ENCODE results near the gene RADIL.

Gene RADIL

DNA sequence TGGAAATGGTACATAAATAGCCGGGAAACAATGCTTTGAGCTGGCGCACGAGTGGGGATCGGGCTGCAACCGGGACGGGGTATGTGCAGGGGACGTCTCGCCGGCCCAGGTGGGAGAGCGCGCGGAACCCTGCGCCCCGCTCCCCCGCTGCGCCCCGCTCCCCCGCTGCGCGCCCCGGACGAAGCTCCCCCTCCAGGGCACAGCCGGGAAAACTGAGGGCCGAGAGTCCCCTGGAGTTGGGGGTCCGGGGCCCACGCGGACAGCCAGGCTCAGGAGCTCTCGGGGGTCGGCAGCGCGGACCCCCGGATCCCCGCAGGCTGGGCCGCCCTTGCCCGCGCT lies 514 bp downstream of the RADIL start:
- peak overlapping the region; percentile 35 to 48 for H3K4me3 ChIP-seq (replicated peaks in 1 of 2; ENCODE audit: low read depth in 2 of 2, low read length in 2 of 2)
- no peak for DNase-seq (ENCODE audit: low read depth in 2 of 2)
- TF ChIP-seq, protein P1, sequence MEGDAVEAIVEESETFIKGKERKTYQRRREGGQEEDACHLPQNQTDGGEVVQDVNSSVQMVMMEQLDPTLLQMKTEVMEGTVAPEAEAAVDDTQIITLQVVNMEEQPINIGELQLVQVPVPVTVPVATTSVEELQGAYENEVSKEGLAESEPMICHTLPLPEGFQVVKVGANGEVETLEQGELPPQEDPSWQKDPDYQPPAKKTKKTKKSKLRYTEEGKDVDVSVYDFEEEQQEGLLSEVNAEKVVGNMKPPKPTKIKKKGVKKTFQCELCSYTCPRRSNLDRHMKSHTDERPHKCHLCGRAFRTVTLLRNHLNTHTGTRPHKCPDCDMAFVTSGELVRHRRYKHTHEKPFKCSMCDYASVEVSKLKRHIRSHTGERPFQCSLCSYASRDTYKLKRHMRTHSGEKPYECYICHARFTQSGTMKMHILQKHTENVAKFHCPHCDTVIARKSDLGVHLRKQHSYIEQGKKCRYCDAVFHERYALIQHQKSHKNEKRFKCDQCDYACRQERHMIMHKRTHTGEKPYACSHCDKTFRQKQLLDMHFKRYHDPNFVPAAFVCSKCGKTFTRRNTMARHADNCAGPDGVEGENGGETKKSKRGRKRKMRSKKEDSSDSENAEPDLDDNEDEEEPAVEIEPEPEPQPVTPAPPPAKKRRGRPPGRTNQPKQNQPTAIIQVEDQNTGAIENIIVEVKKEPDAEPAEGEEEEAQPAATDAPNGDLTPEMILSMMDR (IDR thresholded peaks at IDR 0.05; ENCODE audit: low read depth, low read length) = no peak

GRCh38 chr7:4882169-4883032 lies 1.1 kb downstream of the RADIL start:
- TF ChIP-seq, protein P1 (IDR thresholded peaks at IDR 0.05; ENCODE audit: low read depth, low read length) = no peak
- DNase-seq (ENCODE audit: low read depth in 2 of 2) = peak; percentile 73 to 77
- H3K4me3 ChIP-seq (replicated peaks in 1 of 2; ENCODE audit: low read depth in 2 of 2, low read length in 2 of 2) = peak overlapping the region; percentile 35 to 48

DNA sequence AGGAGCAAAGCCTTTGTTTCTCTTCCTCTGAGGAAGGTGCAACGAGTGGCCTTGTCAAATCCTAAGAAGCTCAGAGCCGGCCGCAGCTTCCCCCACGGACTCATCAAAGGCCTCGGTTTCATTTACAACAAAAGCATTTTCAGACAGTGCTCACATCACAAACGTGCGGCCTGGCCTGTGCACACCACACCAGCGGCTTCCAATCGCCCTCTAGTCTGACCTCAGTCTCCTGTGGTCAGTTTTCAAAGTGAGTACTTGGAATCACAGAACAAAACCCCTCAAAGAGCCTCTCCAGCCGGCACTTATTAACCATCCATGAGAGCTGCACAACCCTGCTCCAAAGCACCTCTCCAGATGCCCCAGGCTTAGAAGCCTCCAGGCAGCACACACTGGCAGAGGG lies 3.3 kb downstream of the RADIL start:
- H3K4me3 ChIP-seq (replicated peaks in 1 of 2; ENCODE audit: low read depth in 2 of 2, low read length in 2 of 2) = no peak overlapping the region
- peak in 1 of 2 donors; percentile 10 for DNase-seq (ENCODE audit: low read depth in 2 of 2)
- TF ChIP-seq, protein P1 (IDR thresholded peaks at IDR 0.05; ENCODE audit: low read depth, low read length) = no peak

DNA sequence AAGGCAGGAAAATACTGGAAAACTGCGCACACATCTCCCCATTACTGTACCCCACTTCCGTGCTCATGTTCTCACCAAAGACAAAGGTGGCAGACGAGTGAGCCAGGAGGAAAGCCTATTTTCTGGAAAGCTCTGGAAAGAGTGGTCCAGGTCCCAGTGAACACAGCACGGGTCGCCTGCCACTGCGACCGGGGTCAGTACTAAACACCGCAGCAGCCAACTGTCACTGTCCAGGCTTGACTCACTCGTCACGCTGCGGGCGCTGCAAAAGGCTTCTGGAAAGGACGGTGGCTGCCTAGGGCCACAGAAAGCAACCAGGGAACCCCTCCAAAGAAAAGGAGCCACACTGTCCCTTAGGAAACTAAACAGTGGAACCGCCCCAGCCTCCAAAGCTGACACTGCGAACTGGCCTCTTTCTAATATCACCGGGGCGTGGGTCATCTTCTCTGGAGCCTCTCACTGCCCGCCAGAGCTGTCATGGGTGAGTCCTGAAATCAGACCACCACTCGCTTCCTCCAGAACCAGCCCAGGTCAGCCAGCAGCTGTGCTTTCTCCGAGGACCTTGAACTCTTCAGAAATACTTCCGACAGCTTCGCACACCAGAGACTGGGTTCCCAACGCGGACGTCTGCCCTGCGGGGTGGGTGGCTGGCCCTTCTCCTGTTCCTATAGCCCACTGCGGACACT lies 4.0 kb downstream of the RADIL start:
- no peak for DNase-seq (ENCODE audit: low read depth in 2 of 2)
- H3K4me3 ChIP-seq (replicated peaks in 1 of 2; ENCODE audit: low read depth in 2 of 2, low read length in 2 of 2) = no peak overlapping the region
- TF ChIP-seq, protein P1 (IDR thresholded peaks at IDR 0.05; ENCODE audit: low read depth, low read length) = no peak

DNA sequence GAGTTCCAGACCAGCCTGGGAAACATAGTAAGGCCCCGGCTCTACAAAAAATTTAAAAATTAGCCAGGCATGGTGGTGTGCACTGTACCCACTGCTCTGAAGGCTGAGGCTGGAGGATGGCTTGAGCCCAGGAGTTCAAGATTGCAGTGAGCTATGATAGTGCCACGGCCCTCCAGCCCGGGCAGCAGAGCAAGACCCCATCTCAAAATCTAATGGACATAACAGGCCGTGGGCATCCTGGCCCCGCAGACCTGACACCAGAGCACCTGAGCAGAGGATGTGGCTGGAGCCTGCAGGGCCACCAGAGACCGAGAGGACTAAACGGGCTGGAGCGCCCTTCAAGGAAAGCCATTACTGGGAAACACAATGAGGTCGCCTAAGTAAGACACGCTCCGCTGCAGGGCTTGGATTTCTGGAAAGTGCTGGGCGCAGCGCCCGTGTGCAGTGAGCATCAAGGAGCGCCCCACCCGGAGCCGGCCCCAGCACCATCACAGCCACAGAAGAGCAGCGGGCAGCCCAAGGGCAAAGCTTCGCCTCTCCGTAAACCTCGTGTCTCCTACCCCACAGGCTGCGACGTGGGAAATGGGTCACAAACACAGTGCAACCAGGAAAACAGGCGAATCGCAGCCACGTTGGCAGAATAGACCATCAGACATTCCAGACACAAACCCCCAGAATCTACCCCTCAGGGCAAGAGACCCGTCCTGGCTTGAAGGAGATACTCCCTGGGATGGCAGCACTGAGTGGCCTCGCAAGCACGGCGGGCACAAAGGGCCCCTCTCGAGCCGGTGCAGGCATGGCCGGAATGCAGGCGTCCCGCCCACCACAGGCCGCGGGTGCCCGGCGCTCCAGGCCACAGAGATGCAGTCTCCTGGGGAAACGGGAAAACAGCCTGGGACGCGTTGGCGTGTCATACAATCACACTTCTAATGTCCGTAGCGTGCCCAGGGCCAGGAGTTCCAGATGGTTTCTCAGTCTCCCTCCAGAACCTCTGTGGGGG lies 4.9 kb downstream of the RADIL start:
- no peak overlapping the region for H3K4me3 ChIP-seq (replicated peaks in 1 of 2; ENCODE audit: low read depth in 2 of 2, low read length in 2 of 2)
- no peak for DNase-seq (ENCODE audit: low read depth in 2 of 2)
- TF ChIP-seq, protein P1 (IDR thresholded peaks at IDR 0.05; ENCODE audit: low read depth, low read length) = no peak

GRCh38 chr7:4876586-4876985 lies 6.9 kb downstream of the RADIL start:
- no peak for DNase-seq (ENCODE audit: low read depth in 2 of 2)
- no peak overlapping the region for H3K4me3 ChIP-seq (replicated peaks in 1 of 2; ENCODE audit: low read depth in 2 of 2, low read length in 2 of 2)
- TF ChIP-seq, protein P1 (IDR thresholded peaks at IDR 0.05; ENCODE audit: low read depth, low read length) = no peak

Data from cardiac fibroblast (primary cell).